CD4-positive, alpha-beta T cell treated with Interleukin-17A for 4 hours (primary cell): ENCODE results near the gene LRPAP1.
"Not testable (repeated sequence)": the region's sequence is repeated elsewhere in the genome, so short reads cannot be mapped to it uniquely, and the experiment has no call there.

Experiments
- DNase-seq: peaks from one replicate; pipeline ENCODE4 v3.0.0-alpha.2; 2020; ENCODE audit warnings: mixed read lengths

Gene LRPAP1

GRCh38 chr4:3471098-3471760 lies 61.0 kb downstream of the LRPAP1 start:
- no peak for DNase-seq

GRCh38 chr4:3470244-3471097 lies 61.8 kb downstream of the LRPAP1 start:
- no peak for DNase-seq

- no peak for DNase-seq
These were observed 62.6 kb downstream of the LRPAP1 start for GRCh38 chr4:3469386-3470243.

GRCh38 chr4:3468804-3469203 lies 63.4 kb downstream of the LRPAP1 start:
- DNase-seq = no peak

GRCh38 chr4:3468154-3468553 lies 64.1 kb downstream of the LRPAP1 start:
- DNase-seq = no peak

- DNase-seq = no peak
These were observed 64.6 kb downstream of the LRPAP1 start for GRCh38 chr4:3467601-3468031.

GRCh38 chr4:3466691-3467600 lies 65.3 kb downstream of the LRPAP1 start:
- no peak for DNase-seq

- no peak for DNase-seq
These were observed 66.2 kb downstream of the LRPAP1 start for GRCh38 chr4:3465698-3466671.

GRCh38 chr4:3464911-3465697 lies 67.1 kb downstream of the LRPAP1 start:
- DNase-seq = no peak

GRCh38 chr4:3464349-3464905 lies 67.8 kb downstream of the LRPAP1 start:
- no peak for DNase-seq

- DNase-seq = no peak
These were observed 68.5 kb downstream of the LRPAP1 start for GRCh38 chr4:3463556-3464348.

GRCh38 chr4:3462790-3463415 lies 69.3 kb downstream of the LRPAP1 start, which contains the start of gene DOK7:
TSS of gene DOK7 (plus strand) at chr4:3463306. CDS start at chr4:3463376, 70 bp downstream.
- no peak for DNase-seq

- DNase-seq = no peak
These were observed 69.9 kb downstream of the LRPAP1 start for GRCh38 chr4:3462321-3462789.

GRCh38 chr4:3461515-3462291 lies 70.5 kb downstream of the LRPAP1 start:
- no peak for DNase-seq

GRCh38 chr4:3460926-3461325 lies 71.3 kb downstream of the LRPAP1 start:
- DNase-seq = no peak

- not testable (repeated sequence) for DNase-seq
These were observed 73.1 kb downstream of the LRPAP1 start for GRCh38 chr4:3459156-3459555.

GRCh38 chr4:3458371-3458770 lies 73.9 kb downstream of the LRPAP1 start:
- no peak for DNase-seq
